H1 (cell line): ENCODE results near the gene RNF43. TPM values are rescaled to one million over a fixed set of nuclear protein-coding genes. Genes with fewer than 3 reads are reported as not detected.

Source experiments
- CTCF ChIA-PET: fragments of 300-600 bp; sonication (Branson Sonifier 250); formaldehyde crosslinking; loops from one replicate; lab custom pipeline; 2021; ENCODE audit not compliant: partially characterized antibody; lab: Charles Lee
- POLR2A ChIA-PET: fragments of 300-600 bp; sonication (Branson Sonifier 250); formaldehyde crosslinking; loops from one replicate; lab custom pipeline; 2021; ENCODE audit warnings: inconsistent platforms; ENCODE audit not compliant: partially characterized antibody; lab: Charles Lee
- DNase-seq, 2 experiments: peaks; one replicate each; pipeline versions ENCODE4 v3.0.0 to v3.0.0-alpha.2; 2010 to 2022; ENCODE audit warnings: low spot score in 2 of 2, low read depth in 1 of 2, mixed read lengths in 1 of 2
- FAIRE-seq: peaks from 2 replicates; lab custom pipeline; 2011; peaks lifted over from hg19 to GRCh38; lab: Jason Lieb, UNC
- H2AFZ ChIP-seq: 2 replicates; pipeline ENCODE4 v1.8.1; 2012; ENCODE audit warnings: low read length, inconsistent platforms
- H2AK5ac ChIP-seq: 2 replicates; pipeline ENCODE4 v1.6.1; 2013; ENCODE audit warnings: low read depth, low read length
- H2BK120ac ChIP-seq: replicated peaks from 2 replicates; pipeline ENCODE3; 2013; ENCODE audit warnings: low read depth, low read length, inconsistent platforms
- H2BK12ac ChIP-seq: 2 replicates; pipeline ENCODE4 v1.6.1; 2013; ENCODE audit warnings: low read depth, low read length
- H2BK15ac ChIP-seq: 2 replicates; pipeline ENCODE4 v1.6.1; 2013; ENCODE audit warnings: low read length
- H2BK20ac ChIP-seq: 2 replicates; pipeline ENCODE4 v1.6.1; 2013; ENCODE audit warnings: low read length
- H2BK5ac ChIP-seq: 2 replicates; pipeline ENCODE4 v1.6.1; 2013; ENCODE audit warnings: low read depth, low read length
- H3K14ac ChIP-seq: 2 replicates; pipeline ENCODE4 v1.6.1; 2013; ENCODE audit warnings: inconsistent platforms; ENCODE audit not compliant: insufficient read length
- H3K18ac ChIP-seq: 2 replicates; pipeline ENCODE4 v1.6.1; 2013; ENCODE audit warnings: low read length; ENCODE audit errors: extremely low read depth
- H3K23ac ChIP-seq: 2 replicates; pipeline ENCODE4 v1.6.1; 2013; ENCODE audit warnings: inconsistent platforms; ENCODE audit not compliant: insufficient read length
- H3K23me2 ChIP-seq: 2 replicates; pipeline ENCODE4 v1.6.1; 2013; ENCODE audit warnings: low read depth, low read length
- H3K27ac ChIP-seq: 2 replicates; pipeline ENCODE4 v1.6.1; 2011; ENCODE audit warnings: low read depth, low read length, inconsistent platforms
- H3K27me3 ChIP-seq, 4 experiments: replicated peaks in 1 of 4; 1 replicate in 1 of 4; 2 replicates in 3 of 4; pipeline versions ENCODE4 v1.6.1 to v1.8.1; 2011 to 2013; ENCODE audit warnings: low read length in 3 of 4, mild to moderate bottlenecking in 3 of 4, inconsistent platforms in 2 of 4, mixed read lengths in 2 of 4, moderate library complexity in 1 of 4; ENCODE audit not compliant: control insufficient read depth in 3 of 4, insufficient read depth in 3 of 4; ENCODE audit errors: extremely low read depth in 1 of 4
- H3K36me3 ChIP-seq, 4 experiments: 2 replicates each; pipeline versions ENCODE4 v1.6.1 to v1.8.1; 2011 to 2013; ENCODE audit warnings: mild to moderate bottlenecking in 4 of 4, low read length in 3 of 4, moderate library complexity in 2 of 4, control low read depth in 1 of 4, inconsistent platforms in 1 of 4; ENCODE audit not compliant: insufficient read depth in 4 of 4, control insufficient read depth in 2 of 4
- H3K4ac ChIP-seq: replicated peaks from 2 replicates; pipeline ENCODE3; 2013; ENCODE audit warnings: low read length, low read depth, mixed read lengths, inconsistent platforms; ENCODE audit not compliant: insufficient read length
- H3K4me1 ChIP-seq, 4 experiments: replicated peaks in 1 of 4; 1 replicate in 1 of 4; 2 replicates in 3 of 4; pipeline versions ENCODE4 v1.6.1 to v1.8.1; 2011 to 2013; ENCODE audit warnings: low read length in 3 of 4, inconsistent platforms in 2 of 4, mixed read lengths in 1 of 4; ENCODE audit not compliant: insufficient read depth in 4 of 4, control insufficient read depth in 3 of 4
- H3K4me2 ChIP-seq, 2 experiments: 2 replicates each; pipeline versions ENCODE4 v1.6.1 to v1.8.1; 2011 to 2013; ENCODE audit warnings: low read depth in 2 of 2, low read length in 2 of 2, control low read depth in 1 of 2, inconsistent platforms in 1 of 2, mild to moderate bottlenecking in 1 of 2; ENCODE audit not compliant: insufficient read depth in 1 of 2
- H3K4me3 ChIP-seq, 4 experiments: fragments of 200-600, 300-600 bp in 1 of 4; sonication (generic), shearing (Covaris generic), sonication (Bioruptor Twin) in 1 of 4; 2 replicates each; pipeline versions ENCODE4 v1.5.1 to v1.8.1; 2011 to 2016; ENCODE audit warnings: low read length in 4 of 4, low read depth in 3 of 4, control low read depth in 2 of 4, inconsistent platforms in 2 of 4, mild to moderate bottlenecking in 2 of 4, mixed read lengths in 1 of 4, moderate library complexity in 1 of 4; ENCODE audit not compliant: insufficient read depth in 2 of 4; ENCODE audit errors: extremely low read depth in 1 of 4
- H3K56ac ChIP-seq: replicated peaks from 2 replicates; pipeline ENCODE3; 2013; ENCODE audit warnings: low read depth, mild to moderate bottlenecking, mixed read lengths, low read length, inconsistent platforms; ENCODE audit not compliant: insufficient read length
- H3K79me1 ChIP-seq: 2 replicates; pipeline ENCODE4 v1.6.1; 2013; ENCODE audit warnings: low read depth, low read length, control low read depth
- H3K79me2 ChIP-seq, 2 experiments: 2 replicates each; pipeline versions ENCODE4 v1.6.1 to v1.8.1; 2012 to 2013; ENCODE audit warnings: low read length in 2 of 2, mild to moderate bottlenecking in 2 of 2, inconsistent platforms in 1 of 2; ENCODE audit not compliant: insufficient read depth in 2 of 2, control insufficient read depth in 1 of 2
- H3K9ac ChIP-seq, 4 experiments: replicated peaks in 1 of 4; 1 replicate in 1 of 4; 2 replicates in 3 of 4; pipeline versions ENCODE4 v1.6.1 to v1.8.1; 2011 to 2013; ENCODE audit warnings: low read depth in 3 of 4, low read length in 3 of 4, control low read depth in 2 of 4, mild to moderate bottlenecking in 2 of 4, moderate library complexity in 2 of 4, inconsistent platforms in 1 of 4; ENCODE audit errors: extremely low read depth in 1 of 4
- H3K9me3 ChIP-seq, 2 experiments: 2 replicates each; pipeline versions ENCODE4 v1.6.1 to v1.8.1; 2012 to 2013; ENCODE audit warnings: mild to moderate bottlenecking in 2 of 2, moderate library complexity in 2 of 2, control low read depth in 1 of 2, inconsistent platforms in 1 of 2, low read depth in 1 of 2, low read length in 1 of 2, mixed read lengths in 1 of 2; ENCODE audit not compliant: insufficient read depth in 2 of 2
- H4K20me1 ChIP-seq, 2 experiments: replicated peaks in 1 of 2; 2 replicates each; pipeline versions ENCODE3 to v1.8.1; 2011 to 2013; ENCODE audit warnings: inconsistent platforms in 2 of 2, low read length in 2 of 2, mild to moderate bottlenecking in 1 of 2; ENCODE audit not compliant: insufficient read depth in 2 of 2, control insufficient read depth in 1 of 2
- H4K5ac ChIP-seq: 2 replicates; pipeline ENCODE4 v1.6.1; 2013; ENCODE audit warnings: low read length, low read depth, mixed read lengths, inconsistent platforms; ENCODE audit not compliant: insufficient read length
- H4K8ac ChIP-seq: 2 replicates; pipeline ENCODE4 v1.8.0; 2013; ENCODE audit warnings: mild to moderate bottlenecking, moderate library complexity, low read length, inconsistent platforms; ENCODE audit not compliant: insufficient read depth; ENCODE audit errors: extremely low read depth
- H4K91ac ChIP-seq: replicated peaks from 2 replicates; pipeline ENCODE3; 2013; ENCODE audit warnings: low read length, mixed read lengths, inconsistent platforms; ENCODE audit not compliant: insufficient read length
- CHD2 ChIP-seq: IDR thresholded peaks from 2 replicates; pipeline ENCODE4 v1.6.1; 2012; ENCODE audit warnings: low read length, improper control_type of control experiment
- WGBS, 2 experiments: shearing (Covaris generic) in 1 of 2; methylation state at CpG; one replicate each; pipeline versions ENCODE4 v1.1.6 to v1.1.7; 2013 to 2015; ENCODE audit warnings: low lambda C conversion rate in 2 of 2, mixed read lengths in 2 of 2, inconsistent platforms in 1 of 2, low coverage in 1 of 2, missing lambda C conversion rate in 1 of 2; ENCODE audit not compliant: insufficient replicate concordance in 2 of 2, insufficient coverage in 1 of 2, insufficient read length in 1 of 2; ENCODE audit errors: extremely low coverage in 1 of 2, missing lambda C conversion rate in 1 of 2; 5-methylcytosine and 5-hydroxymethylcytosine counted together
- polyA plus RNA-seq, 7 experiments: library from polyadenylated mRNA; depleted of rRNA in 3 of 7; stranded (reverse) in 5 of 7; unstranded in 2 of 7; fragments of >200 nt in 5 of 7; fragments of 200-250 nt in 2 of 7; gene quantifications; 1 replicate in 5 of 7; 2 replicates in 1 of 7; 4 replicates in 1 of 7; pipeline versions ENCODE4 v1.2.1 to v1.2.3, GENCODE V29; 2011 to 2013; ENCODE audit warnings: missing spikeins in 2 of 7, mixed read lengths in 2 of 7
- total RNA-seq: library from RNA; stranded (reverse); fragmentation: NEBNext Ultra II Directional; extraction: Animal tissue kit (Norgen Biotek cat#: 25700); gene quantifications from 2 replicates; pipeline ENCODE4 v1.2.1, GENCODE V29; 2021

Gene RNF43
- total and polyA plus RNA-seq, 2 of the 8 experiments (the other 6 are each of a cell fraction or from before 2014, with no cell fraction given), result 0.89 to 1.5 TPM

DNA sequence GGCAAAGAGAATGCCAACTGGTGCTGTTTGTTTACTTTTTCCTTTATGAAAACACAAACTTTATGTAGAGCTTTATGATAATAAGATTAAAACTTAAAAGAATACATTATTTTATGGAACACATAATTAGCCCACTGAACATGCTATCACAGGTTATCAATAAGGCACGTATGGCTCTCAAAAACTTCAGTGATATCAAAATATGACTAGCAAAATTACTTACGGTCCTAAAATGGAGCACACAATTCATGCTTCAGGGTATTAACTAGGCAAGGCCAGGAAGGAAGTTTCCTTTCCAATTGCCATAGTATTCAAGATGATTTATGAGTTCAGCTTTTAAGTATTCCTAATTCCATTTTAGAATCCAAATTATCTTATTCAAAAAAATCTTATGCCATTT, 3.6 kb downstream of the RNF43 start:
- no peak overlapping the region for H3K18ac ChIP-seq
- H3K56ac ChIP-seq, result no peak overlapping the region
- TF ChIP-seq CHD2, result no peak
- H3K4me1 ChIP-seq, result no peaks in the 10 kb centered on the region; a peak in 1 of 7 replicates
- no peak overlapping the region for H4K8ac ChIP-seq
- H3K9me3 ChIP-seq, result no peaks in the 10 kb centered on the region
- no peaks in the 10 kb centered on the region for H4K20me1 ChIP-seq
- DNase-seq, result no peak
- H2BK5ac ChIP-seq, result no peak overlapping the region
- H3K79me1 ChIP-seq, result no peaks in the 10 kb centered on the region
- ChIA-PET CTCF (interaction anchor here (0.7 to 1.8 kb wide), 7 partner anchors 9 to 96 kb away, joined by 3 to 7 read pairs (median 4); partner anchors contain the start of gene SUPT4H1), POLR2A (no interaction called here)
- no peak overlapping the region for H2BK120ac ChIP-seq
- H3K9ac ChIP-seq, result no peak overlapping the region
- H2BK15ac ChIP-seq, result no peak overlapping the region
- no peak overlapping the region for H4K5ac ChIP-seq
- H3K27me3 ChIP-seq, result no peaks in the 10 kb centered on the region; a peak in 1 of 7 replicates
- no peak overlapping the region for H2BK20ac ChIP-seq
- no peaks in the 10 kb centered on the region; the same call in 1 of the 2 replicates for H3K23me2 ChIP-seq
- H2AK5ac ChIP-seq, result no peak overlapping the region
- H3K14ac ChIP-seq, result no peak overlapping the region
- no peak overlapping the region for H2AFZ ChIP-seq
- no peak overlapping the region for H3K4me3 ChIP-seq
- no peak overlapping the region for H4K91ac ChIP-seq
- no peak for FAIRE-seq
- no peak overlapping the region for H3K4ac ChIP-seq
- H3K27ac ChIP-seq, result no peak overlapping the region
- H3K4me2 ChIP-seq, result no peak overlapping the region
- no peak overlapping the region for H2BK12ac ChIP-seq
- H3K23ac ChIP-seq, result no peak overlapping the region
- WGBS, 2 experiments, result 87% methylated on average over 2 of the region's 2 CpGs; no CpG with 5 or more reads in 1 of the 2 experiments
- no peaks in the 10 kb centered on the region for H3K36me3 ChIP-seq
- no peaks in the 10 kb centered on the region for H3K79me2 ChIP-seq
